NCI-H1694 treated with DMSO at 0.1 percent for 48 hours (cell line): ENCODE measurements around the gene TAF3.
"Not testable (repeated sequence)": the region's sequence is repeated elsewhere in the genome, so short reads cannot be mapped to it uniquely, and the experiment has no call there.

Experiments used
- DNase-seq: peaks from one replicate; lab custom pipeline; 2025; lab: John Stamatoyannopoulos, UW

TAF3 gene

GRCh38 chr10:7968510-7969112 lies 150.3 kb downstream of the TAF3 start:
- no peak for DNase-seq

GRCh38 chr10:7969623-7970022 lies 151.3 kb downstream of the TAF3 start:
- no peak for DNase-seq

GRCh38 chr10:7971949-7972348 lies 153.6 kb downstream of the TAF3 start:
- DNase-seq = no peak

GRCh38 chr10:7972367-7972766 lies 154.1 kb downstream of the TAF3 start:
- DNase-seq = no peak

- no peak for DNase-seq
These were observed 161.9 kb downstream of the TAF3 start for GRCh38 chr10:7980196-7980595.

- DNase-seq = no peak
These were observed 164.4 kb downstream of the TAF3 start for GRCh38 chr10:7982727-7983126.

GRCh38 chr10:7984325-7984724 lies 166.0 kb downstream of the TAF3 start:
- DNase-seq = no peak

- no peak for DNase-seq
These were observed 166.6 kb downstream of the TAF3 start for GRCh38 chr10:7984896-7985295.

GRCh38 chr10:7986851-7987250 lies 168.5 kb downstream of the TAF3 start:
- DNase-seq = no peak

GRCh38 chr10:7988989-7989388 lies 170.7 kb downstream of the TAF3 start:
- DNase-seq = no peak

GRCh38 chr10:7998831-7999230 lies 180.5 kb downstream of the TAF3 start:
- no peak for DNase-seq

- DNase-seq = no peak
These were observed 186.2 kb downstream of the TAF3 start for GRCh38 chr10:8004469-8005000.

GRCh38 chr10:8006274-8006999 lies 188.1 kb downstream of the TAF3 start:
- no peak for DNase-seq

GRCh38 chr10:8009031-8009430 lies 190.7 kb downstream of the TAF3 start:
- DNase-seq = no peak

- no peak for DNase-seq
These were observed 194.7 kb downstream of the TAF3 start for GRCh38 chr10:8013006-8013405.

- DNase-seq = no peak
These were observed 195.3 kb downstream of the TAF3 start for GRCh38 chr10:8013619-8014018.

- no peak for DNase-seq
These were observed 196.3 kb downstream of the TAF3 start for GRCh38 chr10:8014649-8015048.

GRCh38 chr10:8017277-8017676 lies 199.0 kb downstream of the TAF3 start:
- no peak for DNase-seq

- no peak for DNase-seq
These were observed 205.0 kb downstream of the TAF3 start for GRCh38 chr10:8023321-8023720.

GRCh38 chr10:8023851-8024250 lies 205.5 kb downstream of the TAF3 start:
- no peak for DNase-seq

- no peak for DNase-seq
These were observed 208.3 kb downstream of the TAF3 start for GRCh38 chr10:8026349-8027259.

GRCh38 chr10:8031211-8031610 lies 212.9 kb downstream of the TAF3 start:
- not testable (repeated sequence) for DNase-seq

- no peak for DNase-seq
These were observed 214.3 kb downstream of the TAF3 start for GRCh38 chr10:8032558-8032957.
